Caco-2 (cell line): ENCODE data around the gene ZNF615. TPM values are rescaled to one million over a fixed set of nuclear protein-coding genes. Genes with fewer than 3 reads are reported as not detected.
"Not testable (repeated sequence)": the region's sequence is repeated elsewhere in the genome, so short reads cannot be mapped to it uniquely, and the experiment has no call there.

Experiments
- BruUV-seq: library from RNA; stranded (reverse); fragments of 400-500 nt; replicated peaks from 2 replicates; lab custom pipeline; 2021; lab: Mats Ljungman, UMichigan
- CTCF ChIA-PET: fragments of 300-600 bp; sonication (Branson Sonifier 250); formaldehyde crosslinking; loops from one replicate; lab custom pipeline; 2022; ENCODE audit warnings: antibody characterized with exemption; lab: Charles Lee
- POLR2A ChIA-PET: fragments of 300-600 bp; sonication (Branson Sonifier 250); formaldehyde crosslinking; loops from one replicate; lab custom pipeline; 2022; ENCODE audit warnings: antibody characterized with exemption; lab: Charles Lee
- DNase-seq, 2 experiments: peaks; one replicate each; pipeline versions ENCODE4 v3.0.0 to v3.0.0-alpha.2; 2020 to 2022
- H3K27me3 ChIP-seq: replicated peaks from 2 replicates; pipeline ENCODE4 v1.6.0; 2011; ENCODE audit warnings: low read length; ENCODE audit not compliant: control insufficient read depth, insufficient read depth
- H3K36me3 ChIP-seq: 2 replicates; pipeline ENCODE4 v1.5.1; 2011; ENCODE audit warnings: low read length; ENCODE audit not compliant: control insufficient read depth, insufficient read depth
- H3K4me1 ChIP-seq: fragments of 250-450 bp; sonication (Bioruptor Pico); 2 replicates; pipeline ENCODE4 v1.5.1; 2020; ENCODE audit warnings: mild to moderate bottlenecking
- H3K4me3 ChIP-seq: 2 replicates; pipeline ENCODE4 v1.5.1; 2011; ENCODE audit warnings: low read depth, mild to moderate bottlenecking, control low read depth, low read length
- H3K9me3 ChIP-seq: fragments of 250-450 bp; sonication (Bioruptor Pico); 2 replicates; pipeline ENCODE4 v1.5.1; 2020; ENCODE audit warnings: mild to moderate bottlenecking, moderate library complexity
- H3K27ac Mint-ChIP-seq: one replicate; pipeline ENCODE4 v1.8.0; 2022; ENCODE audit warnings: mixed read lengths; ENCODE audit not compliant: unreplicated experiment
- H3K27me3 Mint-ChIP-seq: one replicate; pipeline ENCODE4 v1.8.0; 2022; ENCODE audit warnings: mixed read lengths; ENCODE audit not compliant: insufficient read depth, unreplicated experiment
- H3K36me3 Mint-ChIP-seq: one replicate; pipeline ENCODE4 v1.8.0; 2022; ENCODE audit warnings: mild to moderate bottlenecking, mixed read lengths; ENCODE audit not compliant: insufficient read depth, unreplicated experiment
- H3K4me1 Mint-ChIP-seq: one replicate; pipeline ENCODE4 v1.8.0; 2022; ENCODE audit warnings: low read depth, mixed read lengths; ENCODE audit not compliant: unreplicated experiment
- H3K4me3 Mint-ChIP-seq: one replicate; pipeline ENCODE4 v1.8.0; 2022; ENCODE audit warnings: mild to moderate bottlenecking, moderate library complexity, mixed read lengths; ENCODE audit not compliant: unreplicated experiment
- H3K9me3 Mint-ChIP-seq: one replicate; pipeline ENCODE4 v1.8.0; 2022; ENCODE audit warnings: mixed read lengths; ENCODE audit not compliant: unreplicated experiment
- intact Hi-C: fragments of 100-400 bp; cut with micrococcal nuclease; formaldehyde crosslinking; loops from one replicate; pipeline ENCODE4 v1.10.0; 2022; ENCODE audit not compliant: unreplicated experiment
- total RNA-seq: library from RNA; stranded (reverse); gene quantifications from 2 replicates; pipeline ENCODE4 v1.2.3, GENCODE V29; 2022
- TF ChIP-seq, protein P1 (sequence below), 2 experiments: fragments of 200-600 bp in 1 of 2; IDR thresholded peaks; 1 replicate in 1 of 2; 2 replicates in 1 of 2; pipeline versions ENCODE4 v1.5.1 to v1.8.0; 2011 to 2022; ENCODE audit warnings: antibody characterized with exemption in 1 of 2, control low read depth in 1 of 2, inconsistent platforms in 1 of 2, low read depth in 1 of 2, low read length in 1 of 2, mild to moderate bottlenecking in 1 of 2, moderate library complexity in 1 of 2; ENCODE audit not compliant: insufficient read depth in 1 of 2, severe bottlenecking in 1 of 2, unreplicated experiment in 1 of 2

The ZNF615 gene
- total RNA-seq, 1 experiment from 2014 or later: 7.1 TPM

GRCh38 chr19:51986309-51987291 is 21.4 kb downstream of the ZNF615 start, which contains the start of gene ZNF350:
Gene ZNF350 (minus strand): TSS chr19:51986840. CDS start chr19:51974360, 12,480 bp downstream.
- intact Hi-C loops: no loop called here
- Mint-ChIP-seq H3K4me1 (no peaks in the 10 kb centered on the region), H3K27me3 (no peaks in the 10 kb centered on the region), H3K27ac (peak within 1 kb of the TSS; percentile 80), H3K36me3 (peaks cover 9% of the 10 kb centered on the region), H3K4me3 (peak within 1 kb of the TSS; percentile 83), H3K9me3 (peaks cover 34% of the 10 kb centered on the region)
- H3K27me3 ChIP-seq: no peaks in the 10 kb centered on the region
- peak within 1 kb of the TSS; percentile 78 for H3K4me3 ChIP-seq
- ChIA-PET POLR2A (no interaction called here), CTCF (no interaction called here)
- peak; percentile 76 to 86 for DNase-seq
- peaks cover 65% of the 10 kb centered on the region for H3K9me3 ChIP-seq
- H3K4me1 ChIP-seq: no peaks in the 10 kb centered on the region
- BruUV-seq: TSS peak; percentile 53
- TF ChIP-seq, protein P1, sequence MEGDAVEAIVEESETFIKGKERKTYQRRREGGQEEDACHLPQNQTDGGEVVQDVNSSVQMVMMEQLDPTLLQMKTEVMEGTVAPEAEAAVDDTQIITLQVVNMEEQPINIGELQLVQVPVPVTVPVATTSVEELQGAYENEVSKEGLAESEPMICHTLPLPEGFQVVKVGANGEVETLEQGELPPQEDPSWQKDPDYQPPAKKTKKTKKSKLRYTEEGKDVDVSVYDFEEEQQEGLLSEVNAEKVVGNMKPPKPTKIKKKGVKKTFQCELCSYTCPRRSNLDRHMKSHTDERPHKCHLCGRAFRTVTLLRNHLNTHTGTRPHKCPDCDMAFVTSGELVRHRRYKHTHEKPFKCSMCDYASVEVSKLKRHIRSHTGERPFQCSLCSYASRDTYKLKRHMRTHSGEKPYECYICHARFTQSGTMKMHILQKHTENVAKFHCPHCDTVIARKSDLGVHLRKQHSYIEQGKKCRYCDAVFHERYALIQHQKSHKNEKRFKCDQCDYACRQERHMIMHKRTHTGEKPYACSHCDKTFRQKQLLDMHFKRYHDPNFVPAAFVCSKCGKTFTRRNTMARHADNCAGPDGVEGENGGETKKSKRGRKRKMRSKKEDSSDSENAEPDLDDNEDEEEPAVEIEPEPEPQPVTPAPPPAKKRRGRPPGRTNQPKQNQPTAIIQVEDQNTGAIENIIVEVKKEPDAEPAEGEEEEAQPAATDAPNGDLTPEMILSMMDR (IDR thresholded peaks at IDR 0.05; ENCODE audit: insufficient read depth in 1 of 2, low read depth in 1 of 2, low read length in 1 of 2, severe bottlenecking in 1 of 2, unreplicated experiment in 1 of 2): no peak
- H3K36me3 ChIP-seq: no peaks in the 10 kb centered on the region

DNA sequence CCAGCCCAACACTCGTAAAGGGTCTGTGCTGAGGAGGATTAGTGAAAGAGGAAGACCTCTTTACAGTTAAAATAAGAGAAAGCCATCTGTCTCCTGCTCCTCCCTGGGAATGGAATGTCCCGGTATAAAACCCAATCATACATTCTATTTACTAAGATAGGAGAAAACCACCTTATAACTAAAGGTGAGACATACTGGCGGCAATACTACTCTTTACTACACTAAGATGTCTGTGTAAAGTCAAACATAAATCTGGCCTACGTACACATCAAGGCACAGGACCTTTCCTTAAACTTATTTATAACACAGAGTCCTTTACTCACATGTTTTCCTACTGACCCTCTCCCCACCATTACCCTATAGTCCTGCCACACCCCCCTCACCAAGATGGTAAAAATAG is 24.6 kb downstream of the ZNF615 start:
- H3K27me3 ChIP-seq: no peaks in the 10 kb centered on the region
- TF ChIP-seq, protein P1 (IDR thresholded peaks at IDR 0.05; ENCODE audit: insufficient read depth in 1 of 2, low read depth in 1 of 2, low read length in 1 of 2, severe bottlenecking in 1 of 2, unreplicated experiment in 1 of 2): no peak
- POLR2A ChIA-PET: no interaction called here
- peaks cover 31% of the 10 kb centered on the region for H3K9me3 Mint-ChIP-seq
- CTCF ChIA-PET: no interaction called here
- BruUV-seq: no TSS peak
- H3K36me3 Mint-ChIP-seq: peaks cover 9% of the 10 kb centered on the region
- H3K9me3 ChIP-seq: peaks cover 57% of the 10 kb centered on the region
- H3K27me3 Mint-ChIP-seq: no peaks in the 10 kb centered on the region
- intact Hi-C loops: no loop called here
- no peak for DNase-seq
- H3K4me1 Mint-ChIP-seq: no peaks in the 10 kb centered on the region
- H3K27ac Mint-ChIP-seq: no peak overlapping the region
- no peaks in the 10 kb centered on the region for H3K4me1 ChIP-seq
- H3K4me3 Mint-ChIP-seq: no peak overlapping the region
- no peaks in the 10 kb centered on the region for H3K36me3 ChIP-seq
- H3K4me3 ChIP-seq: no peak overlapping the region

- H3K4me1 Mint-ChIP-seq, H3K27me3 Mint-ChIP-seq, POLR2A ChIA-PET, CTCF ChIA-PET, H3K27me3 ChIP-seq, H3K4me3 Mint-ChIP-seq, BruUV-seq, H3K27ac Mint-ChIP-seq, H3K36me3 Mint-ChIP-seq, intact Hi-C loops, H3K36me3 ChIP-seq, H3K4me1 ChIP-seq, DNase-seq, H3K4me3 ChIP-seq: not testable (repeated sequence)
- H3K9me3 Mint-ChIP-seq: peaks cover 21% of the 10 kb centered on the region
- H3K9me3 ChIP-seq: peaks cover 50% of the 10 kb centered on the region
These were observed 27.1 kb downstream of the ZNF615 start for GRCh38 chr19:51980926-51981325.
